ENCODE results near the gene PNCK. TPM values are rescaled to one million over a fixed set of nuclear protein-coding genes. Genes with fewer than 3 reads are reported as not detected.

The PNCK gene
- total RNA-seq, 2 donors from 2014 or later = not detected

GRCh38 chrX:153668423-153669173 is 5.0 kb downstream of the PNCK start:
- intact Hi-C loops (cut with DNase I) = no loop called here
- no peaks in the 10 kb centered on the region for H3K4me1 ChIP-seq
- H3K27me3 ChIP-seq = no peaks in the 10 kb centered on the region
- no peak for TF ChIP-seq CTCF (IDR thresholded peaks at IDR 0.05)
- TF ChIP-seq POLR2A (IDR thresholded peaks at IDR 0.05) = no peak
- no peak overlapping the region for H3K27ac ChIP-seq
- DNase-seq (no peak), ATAC-seq (no peak)
- WGBS, 2 donors = 75% methylated on average over 5 of the region's 11 CpGs; no CpG with 5 or more reads in 1 of the 2 donors
- no peaks in the 10 kb centered on the region for H3K36me3 ChIP-seq (replicated peaks in 1 of 2; ENCODE audit: insufficient read depth in 1 of 2, low read depth in 2 of 2)
- H3K9me3 ChIP-seq = no peaks in the 10 kb centered on the region
- no peak overlapping the region for H3K4me3 ChIP-seq

GRCh38 chrX:153667956-153668396 is 5.6 kb downstream of the PNCK start:
- TF ChIP-seq CTCF (IDR thresholded peaks at IDR 0.05) (peak; percentile 30 to 83 (median 71)), POLR2A (IDR thresholded peaks at IDR 0.05) (no peak)
- Histone ChIP-seq H3K4me3 (no peak overlapping the region), H3K9me3 (no peaks in the 10 kb centered on the region), H3K4me1 (no peaks in the 10 kb centered on the region), H3K27ac (no peak overlapping the region), H3K27me3 (no peaks in the 10 kb centered on the region), H3K36me3 (replicated peaks in 1 of 2; ENCODE audit: insufficient read depth in 1 of 2, low read depth in 2 of 2) (no peaks in the 10 kb centered on the region)
- intact Hi-C loops (cut with DNase I) = no loop called here
- DNase-seq = peak; percentile 87 to 92 (median 88)
- WGBS, 2 donors = 15% methylated on average over 13 of the region's 14 CpGs; no CpG with 5 or more reads in 1 of the 2 donors
- peak; percentile 94 for ATAC-seq

- DNase-seq (no peak), ATAC-seq (peak; percentile 40)
- Histone ChIP-seq H3K36me3 (replicated peaks in 1 of 2; ENCODE audit: insufficient read depth in 1 of 2, low read depth in 2 of 2) (no peaks in the 10 kb centered on the region), H3K4me3 (no peak overlapping the region), H3K9me3 (no peaks in the 10 kb centered on the region), H3K4me1 (no peaks in the 10 kb centered on the region), H3K27me3 (no peaks in the 10 kb centered on the region), H3K27ac (no peak overlapping the region)
- TF ChIP-seq POLR2A (IDR thresholded peaks at IDR 0.05) (no peak), CTCF (IDR thresholded peaks at IDR 0.05) (no peak)
- 62 to 66% methylated on average over 2 to 10 of the region's 11 CpGs for WGBS, 2 donors
- intact Hi-C loops (cut with DNase I) = no loop called here
Measured at GRCh38 chrX:153667281-153667955, 6.2 kb downstream of the PNCK start.

GRCh38 chrX:153665726-153666306 is 7.8 kb downstream of the PNCK start:
- 66 to 77% methylated on average over 4 of the region's 9 CpGs for WGBS, 2 donors
- DNase-seq (no peak), ATAC-seq (no peak)
- Histone ChIP-seq H3K27ac (no peak overlapping the region), H3K4me3 (no peak overlapping the region), H3K27me3 (no peaks in the 10 kb centered on the region), H3K36me3 (replicated peaks in 1 of 2; ENCODE audit: insufficient read depth in 1 of 2, low read depth in 2 of 2) (no peaks in the 10 kb centered on the region), H3K9me3 (no peaks in the 10 kb centered on the region), H3K4me1 (no peaks in the 10 kb centered on the region)
- intact Hi-C loops (cut with DNase I) = no loop called here
- no peak for TF ChIP-seq POLR2A (IDR thresholded peaks at IDR 0.05)
- no peak for TF ChIP-seq CTCF (IDR thresholded peaks at IDR 0.05)

All from body of pancreas (tissue), 4 donors.